Adrenal gland (tissue), 12 donors: Measurements from ENCODE around the gene CWC27. TPM values are rescaled to one million over a fixed set of nuclear protein-coding genes. Genes with fewer than 3 reads are reported as not detected.
"Not testable (repeated sequence)": the region's sequence is repeated elsewhere in the genome, so short reads cannot be mapped to it uniquely, and the experiment has no call there.

Source experiments
- DNase-seq, 7 donors: peaks; one replicate each; pipeline ENCODE4 v3.0.0-alpha.2; 2019 to 2020
- H3K27ac ChIP-seq, 5 donors: fragments of 200-600 bp; sonication (generic) in 4 of 5; 1 replicate in 3 of 5; 2 replicates in 2 of 5; pipeline versions ENCODE4 v1.5.1 to v1.8.0; 2016 to 2020; ENCODE audit warnings: mild to moderate bottlenecking in 1 of 5
- H3K27me3 ChIP-seq: fragments of 200-600 bp; 2 replicates; pipeline ENCODE4 v1.8.0; 2021
- H3K36me3 ChIP-seq, 2 donors: fragments of 200-600 bp; replicated peaks in 1 of 2; 1 replicate in 1 of 2; 2 replicates in 1 of 2; pipeline versions ENCODE4 v1.5.1 to v1.8.0; 2018 to 2022
- H3K4me1 ChIP-seq, 2 donors: fragments of 200-600 bp; replicated peaks in 1 of 2; 1 replicate in 1 of 2; 2 replicates in 1 of 2; pipeline versions ENCODE4 v1.5.1 to v1.8.0; 2018 to 2021
- H3K4me3 ChIP-seq, 4 donors: fragments of 200-600 bp; sonication (generic) in 3 of 4; one replicate each; pipeline ENCODE4 v1.5.1; 2016 to 2018
- H3K9me3 ChIP-seq, 3 donors: fragments of 200-600 bp; sonication (generic) in 1 of 3; replicated peaks in 1 of 3; 1 replicate in 2 of 3; 2 replicates in 1 of 3; pipeline versions ENCODE4 v1.5.1 to v1.8.0; 2016 to 2021
- POLR2A ChIP-seq, 2 donors: fragments of 450-650 bp; IDR thresholded peaks; one replicate each; pipeline ENCODE4 v1.6.1; 2017; ENCODE audit warnings: antibody characterized with exemption in 2 of 2, mild to moderate bottlenecking in 2 of 2, moderate library complexity in 1 of 2
- WGBS, 4 donors: extraction: QIAGEN DNeasy Blood & Tissue Kit in 2 of 4; methylation state at CpG; one replicate each; pipeline versions ENCODE4 v1.1.5 to v1.1.7; 2013 to 2017; 5-methylcytosine and 5-hydroxymethylcytosine counted together
- intact Hi-C, 2 donors: fragments of 100-400 bp; cut with DNase I; formaldehyde crosslinking; loops; one replicate each; pipeline versions ENCODE4 v1.14.1 to v1.15.0; 2022 to 2023
- polyA plus RNA-seq, 3 donors: library from polyadenylated mRNA; stranded (reverse); fragments of 200-250 nt in 2 of 3; fragments of 350-450 nt in 1 of 3; fragmentation: Illumina TruSeq in 1 of 3; extraction: RNeasy Lipid Tissue Mini Kit (QIAGEN cat#74804) in 1 of 3; gene quantifications; one replicate each; pipeline ENCODE4 v1.2.3, GENCODE V29; 2013 to 2014
- total RNA-seq, 9 donors: library from RNA; depleted of rRNA in 4 of 9; stranded (reverse); fragments of >200 nt in 4 of 9; fragments of 120-200 nt in 1 of 9; fragmentation: NEBNext Ultra II Directional in 1 of 9; extraction: Animal tissue kit (Norgen Biotek cat#: 25700) in 1 of 9; gene quantifications; one replicate each; pipeline versions ENCODE4 v1.1.0 to v1.2.4, GENCODE V29; 2013 to 2023
- TF ChIP-seq, protein P1 (sequence below), 6 experiments: fragments of 450-650 bp in 4 of 6; fragments of 200-600 bp in 2 of 6; sonication (generic) in 1 of 6; IDR thresholded peaks; 1 replicate in 5 of 6; 2 replicates in 1 of 6; pipeline versions ENCODE4 v1.5.1 to v1.8.0; 2016 to 2021; ENCODE audit warnings: antibody characterized with exemption in 6 of 6, mild to moderate bottlenecking in 2 of 6, moderate library complexity in 1 of 6
- donor health status: healthy with polysubstance abuse.
- donor health status: Bipolar disorder and iron deficiency.
- donor health status: DM: yes; HTN: yes; CAD: no.
- donor health status: DM: no; HTN: no; CAD: no.
- donor health status: DM: no; HTN: no; CAD: no.
- donor health status: DM: yes; HTN: yes; CAD: no.

Gene CWC27
- total and polyA plus RNA-seq, 12 donors, result 7.3 to 31.0 (median 15.6) TPM

DNA sequence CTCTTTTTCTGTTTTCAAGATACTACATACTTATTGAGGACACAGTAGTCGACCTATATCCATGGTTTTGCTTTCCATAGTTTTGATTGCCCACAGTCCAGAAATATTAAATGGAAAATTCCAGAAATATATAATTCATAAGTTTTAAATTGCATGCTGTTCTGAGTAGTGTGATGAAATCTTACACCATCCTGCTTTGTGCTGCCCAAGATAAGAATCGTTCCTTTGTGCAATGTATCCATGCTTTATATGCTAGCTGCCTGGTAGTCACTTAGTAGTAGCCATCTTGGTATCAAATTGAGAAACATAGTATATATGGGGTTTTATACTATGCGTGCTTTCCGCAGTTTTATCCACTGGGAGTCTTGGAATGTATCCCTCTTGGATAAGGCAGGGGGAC is 59.0 kb downstream of the CWC27 start:
- Histone ChIP-seq H3K9me3 (no peaks in the 10 kb centered on the region), H3K4me3 (no peak overlapping the region), H3K4me1 (no peaks in the 10 kb centered on the region), H3K27me3 (no peaks in the 10 kb centered on the region), H3K27ac (no peak overlapping the region), H3K36me3 (no peaks in the 10 kb centered on the region)
- no peak for DNase-seq
- 88 to 92% (median 91%) methylated on average over 4 of the region's 4 CpGs for WGBS, 4 donors
- intact Hi-C loops, result no loop called here
- TF ChIP-seq, protein P1, sequence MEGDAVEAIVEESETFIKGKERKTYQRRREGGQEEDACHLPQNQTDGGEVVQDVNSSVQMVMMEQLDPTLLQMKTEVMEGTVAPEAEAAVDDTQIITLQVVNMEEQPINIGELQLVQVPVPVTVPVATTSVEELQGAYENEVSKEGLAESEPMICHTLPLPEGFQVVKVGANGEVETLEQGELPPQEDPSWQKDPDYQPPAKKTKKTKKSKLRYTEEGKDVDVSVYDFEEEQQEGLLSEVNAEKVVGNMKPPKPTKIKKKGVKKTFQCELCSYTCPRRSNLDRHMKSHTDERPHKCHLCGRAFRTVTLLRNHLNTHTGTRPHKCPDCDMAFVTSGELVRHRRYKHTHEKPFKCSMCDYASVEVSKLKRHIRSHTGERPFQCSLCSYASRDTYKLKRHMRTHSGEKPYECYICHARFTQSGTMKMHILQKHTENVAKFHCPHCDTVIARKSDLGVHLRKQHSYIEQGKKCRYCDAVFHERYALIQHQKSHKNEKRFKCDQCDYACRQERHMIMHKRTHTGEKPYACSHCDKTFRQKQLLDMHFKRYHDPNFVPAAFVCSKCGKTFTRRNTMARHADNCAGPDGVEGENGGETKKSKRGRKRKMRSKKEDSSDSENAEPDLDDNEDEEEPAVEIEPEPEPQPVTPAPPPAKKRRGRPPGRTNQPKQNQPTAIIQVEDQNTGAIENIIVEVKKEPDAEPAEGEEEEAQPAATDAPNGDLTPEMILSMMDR (IDR thresholded peaks at IDR 0.05), result no peak
- no peak for TF ChIP-seq POLR2A (IDR thresholded peaks at IDR 0.05)

DNA sequence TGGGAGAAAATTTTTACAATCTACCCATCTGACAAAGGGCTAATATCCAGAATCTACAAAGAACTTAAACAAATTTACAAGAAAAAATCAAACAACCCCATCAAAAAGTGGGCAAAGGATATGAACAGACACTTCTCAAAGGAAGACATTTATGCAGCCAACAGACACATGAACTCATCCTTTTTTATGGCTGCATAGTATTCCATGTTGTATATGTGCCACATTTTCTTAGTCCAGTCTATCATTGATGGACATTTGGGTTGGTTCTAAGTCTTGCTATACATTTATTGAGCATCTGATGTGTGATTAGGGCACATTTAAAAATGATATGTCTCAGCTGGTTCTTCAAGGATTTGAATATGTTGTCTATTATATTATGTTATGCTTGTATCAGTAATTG is 61.9 kb downstream of the CWC27 start:
- H3K4me3 ChIP-seq, H3K27me3 ChIP-seq, H3K9me3 ChIP-seq, DNase-seq, H3K36me3 ChIP-seq, H3K27ac ChIP-seq, H3K4me1 ChIP-seq, intact Hi-C loops: not testable (repeated sequence)

DNA sequence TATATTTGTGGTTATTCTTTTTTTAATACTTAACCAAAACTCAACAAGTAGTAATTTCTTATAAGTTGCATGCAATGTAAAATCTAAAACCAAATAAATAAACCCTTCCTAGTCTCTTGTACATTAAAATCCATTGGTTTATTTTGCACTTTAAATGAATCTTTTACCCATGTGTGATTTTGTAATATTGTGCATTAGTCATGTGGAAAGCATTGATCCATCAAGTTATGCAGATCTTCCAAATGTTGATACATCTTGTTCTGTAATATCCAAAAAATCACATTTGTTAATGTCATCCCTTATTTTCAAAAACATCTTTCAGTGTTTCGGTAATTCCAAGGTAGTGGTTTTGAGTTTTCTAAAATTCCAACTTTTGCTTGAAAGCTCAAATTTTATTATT is 63.3 kb downstream of the CWC27 start:
- 90 to 100% (median 98%) methylated on average over 1 of the region's 1 CpG for whole genome bisulfite sequencing, 4 donors
- intact Hi-C loops, result no loop called here
- H3K36me3 ChIP-seq, result no peaks in the 10 kb centered on the region
- H3K9me3 ChIP-seq, result no peaks in the 10 kb centered on the region
- no peak for TF ChIP-seq POLR2A (IDR thresholded peaks at IDR 0.05)
- TF ChIP-seq, protein P1 (IDR thresholded peaks at IDR 0.05), result no peak
- no peak overlapping the region for H3K4me3 ChIP-seq
- H3K27me3 ChIP-seq, result no peaks in the 10 kb centered on the region
- no peak overlapping the region for H3K27ac ChIP-seq
- DNase-seq, result no peak
- peaks cover 0 to 8% of the 10 kb centered on the region in 2 donors for H3K4me1 ChIP-seq

DNA sequence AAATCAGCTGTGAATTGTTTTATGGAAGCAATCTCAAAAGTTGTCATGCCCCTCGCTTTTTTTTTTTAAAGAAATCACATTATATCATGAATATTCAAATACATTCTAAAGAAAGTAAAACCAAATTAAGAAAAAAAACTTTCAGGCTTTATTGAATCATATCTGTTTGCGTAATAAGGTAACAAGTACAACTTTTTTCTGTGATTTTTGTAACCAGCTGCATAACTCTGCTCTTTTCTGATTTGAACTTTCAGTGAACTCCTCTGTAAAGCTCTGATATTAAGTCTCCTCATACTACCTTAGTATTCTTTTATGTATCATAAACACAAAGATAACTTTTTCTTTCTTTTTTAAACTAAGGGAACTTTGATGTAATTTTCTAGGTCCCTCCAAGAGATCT is 65.3 kb downstream of the CWC27 start:
- intact Hi-C loops, result no loop called here
- H3K36me3 ChIP-seq, result no peaks in the 10 kb centered on the region
- H3K4me1 ChIP-seq, result peaks cover 0 to 8% of the 10 kb centered on the region in 2 donors
- H3K9me3 ChIP-seq, result no peaks in the 10 kb centered on the region
- no peak overlapping the region for H3K27ac ChIP-seq
- 71 to 96% (median 89%) methylated on average over 2 of the region's 2 CpGs for WGBS, 4 donors
- H3K27me3 ChIP-seq, result no peaks in the 10 kb centered on the region
- DNase-seq, result no peak
- no peak overlapping the region for H3K4me3 ChIP-seq
- no peak for TF ChIP-seq POLR2A (IDR thresholded peaks at IDR 0.05)
- TF ChIP-seq, protein P1 (IDR thresholded peaks at IDR 0.05), result no peak

DNA sequence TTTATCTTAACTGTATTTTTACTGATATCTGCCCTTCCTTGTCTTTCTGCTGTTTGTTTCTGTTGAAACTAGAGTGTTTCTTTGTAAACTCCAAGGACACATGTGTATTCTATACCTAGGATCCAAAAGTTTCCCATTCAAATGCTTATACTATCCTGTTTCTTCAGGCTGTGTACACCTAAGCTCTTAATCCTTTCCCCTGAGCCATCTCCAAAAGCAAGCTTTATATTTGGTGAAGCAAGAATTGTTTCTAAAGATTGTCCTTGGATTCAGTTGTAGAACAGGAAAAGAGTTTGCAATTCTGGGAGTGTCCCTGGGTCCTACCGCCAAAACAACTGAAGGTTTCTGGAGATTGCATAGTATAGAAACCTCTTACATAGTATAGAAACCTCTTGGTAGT is 65.9 kb downstream of the CWC27 start:
- TF ChIP-seq, protein P1 (IDR thresholded peaks at IDR 0.05), result no peak
- no peak for TF ChIP-seq POLR2A (IDR thresholded peaks at IDR 0.05)
- intact Hi-C loops, result no loop called here
- Histone ChIP-seq H3K36me3 (no peaks in the 10 kb centered on the region), H3K27ac (no peak overlapping the region), H3K9me3 (no peaks in the 10 kb centered on the region), H3K27me3 (no peaks in the 10 kb centered on the region), H3K4me1 (peaks cover 0 to 8% of the 10 kb centered on the region in 2 donors), H3K4me3 (no peak overlapping the region)
- WGBS, 4 donors, result 40 to 44% (median 42%) methylated on average over 1 of the region's 1 CpG
- DNase-seq, result no peak
